Tibial nerve (tissue), 3 donors: ENCODE data around the gene RANBP3.

Experiments used
- POLR2A ChIP-seq, 2 donors: fragments of 450-650 bp; IDR thresholded peaks; one replicate each; pipeline ENCODE4 v1.6.1; 2017; ENCODE audit warnings: antibody characterized with exemption in 2 of 2, mild to moderate bottlenecking in 2 of 2, moderate library complexity in 2 of 2
- TF ChIP-seq, protein P1 (sequence below), 5 experiments: fragments of 200-600 bp in 3 of 5; fragments of 450-650 bp in 2 of 5; sonication (generic) in 3 of 5; IDR thresholded peaks; one replicate each; pipeline ENCODE4 v1.5.1; 2016 to 2019; ENCODE audit warnings: antibody characterized with exemption in 5 of 5, mild to moderate bottlenecking in 3 of 5, moderate library complexity in 2 of 5

DNA sequence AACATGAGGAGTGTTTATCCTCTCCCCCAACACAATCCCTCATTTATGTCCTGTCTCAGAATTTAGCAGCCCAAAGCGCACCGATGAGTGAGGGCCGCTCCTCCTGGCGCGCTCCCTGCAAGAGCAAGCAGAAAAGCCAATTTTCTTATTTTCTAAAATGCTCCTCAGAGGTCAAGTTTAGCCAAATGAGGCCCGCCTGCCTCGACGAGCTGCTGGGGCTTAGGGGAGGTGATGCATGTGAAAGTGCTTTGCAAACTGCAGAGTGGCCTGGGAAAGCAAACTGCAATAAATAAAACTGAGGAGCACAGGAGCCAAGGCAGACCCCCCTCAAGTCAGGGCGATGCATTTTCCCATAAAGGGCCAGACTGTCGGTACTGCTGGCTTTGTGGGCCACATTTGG is 34.9 kb downstream of the RANBP3 start:
- TF ChIP-seq, protein P1, sequence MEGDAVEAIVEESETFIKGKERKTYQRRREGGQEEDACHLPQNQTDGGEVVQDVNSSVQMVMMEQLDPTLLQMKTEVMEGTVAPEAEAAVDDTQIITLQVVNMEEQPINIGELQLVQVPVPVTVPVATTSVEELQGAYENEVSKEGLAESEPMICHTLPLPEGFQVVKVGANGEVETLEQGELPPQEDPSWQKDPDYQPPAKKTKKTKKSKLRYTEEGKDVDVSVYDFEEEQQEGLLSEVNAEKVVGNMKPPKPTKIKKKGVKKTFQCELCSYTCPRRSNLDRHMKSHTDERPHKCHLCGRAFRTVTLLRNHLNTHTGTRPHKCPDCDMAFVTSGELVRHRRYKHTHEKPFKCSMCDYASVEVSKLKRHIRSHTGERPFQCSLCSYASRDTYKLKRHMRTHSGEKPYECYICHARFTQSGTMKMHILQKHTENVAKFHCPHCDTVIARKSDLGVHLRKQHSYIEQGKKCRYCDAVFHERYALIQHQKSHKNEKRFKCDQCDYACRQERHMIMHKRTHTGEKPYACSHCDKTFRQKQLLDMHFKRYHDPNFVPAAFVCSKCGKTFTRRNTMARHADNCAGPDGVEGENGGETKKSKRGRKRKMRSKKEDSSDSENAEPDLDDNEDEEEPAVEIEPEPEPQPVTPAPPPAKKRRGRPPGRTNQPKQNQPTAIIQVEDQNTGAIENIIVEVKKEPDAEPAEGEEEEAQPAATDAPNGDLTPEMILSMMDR (IDR thresholded peaks at IDR 0.05), result no peak
- TF ChIP-seq POLR2A (IDR thresholded peaks at IDR 0.05), result no peak
